ENCODE results near the gene ATRNL1.
"Not testable (repeated sequence)": the region's sequence is repeated elsewhere in the genome, so short reads cannot be mapped to it uniquely, and the experiment has no call there.

The ATRNL1 gene

GRCh38 chr10:115091161-115091560 lies 2.0 kb upstream of the ATRNL1 start:
- no peak for DNase-seq (ENCODE audit: low read depth)

GRCh38 chr10:115092258-115092554 lies 959 bp upstream of the ATRNL1 start:
- DNase-seq (ENCODE audit: low read depth) = no peak

- peak; percentile 32 for DNase-seq (ENCODE audit: low read depth)
Measured at GRCh38 chr10:115092555-115093285, 445 bp upstream of the ATRNL1 start.

GRCh38 chr10:115093776-115094408 lies 727 bp downstream of the ATRNL1 start:
- DNase-seq (ENCODE audit: low read depth) = no peak

DNA sequence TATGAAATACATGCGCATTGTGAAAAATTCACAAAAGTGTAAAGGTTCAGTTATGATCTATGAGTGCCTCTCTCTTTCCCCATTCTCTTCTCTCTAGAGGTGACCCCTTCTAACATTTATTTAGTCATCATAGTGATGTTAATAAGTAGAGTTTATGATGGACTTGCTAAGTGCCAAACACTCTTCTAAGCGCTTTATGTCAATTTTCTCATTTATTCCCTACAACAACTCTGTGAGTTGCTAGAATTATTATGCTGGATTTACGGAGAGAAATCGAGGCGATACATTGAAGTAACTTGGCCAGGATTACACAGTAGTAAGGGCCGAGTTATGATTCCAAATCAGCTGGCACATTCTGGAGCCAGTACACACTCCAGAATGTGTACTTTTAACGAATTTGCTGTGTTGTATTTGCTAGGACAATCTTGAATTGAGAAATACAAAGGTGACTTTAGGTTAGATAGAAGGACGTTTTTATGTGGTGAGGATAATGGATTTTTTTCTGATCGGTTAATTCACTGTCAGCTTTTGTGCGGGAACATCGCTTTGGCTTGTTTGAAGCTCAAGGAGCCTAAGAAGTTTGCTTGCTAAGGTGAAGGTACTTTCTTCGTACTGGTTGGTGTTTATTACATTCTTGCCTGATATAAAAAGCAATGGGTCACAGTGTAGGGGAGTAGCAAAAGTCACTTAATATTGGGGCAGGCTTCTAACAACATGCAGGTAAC lies 1.4 kb downstream of the ATRNL1 start:
- no peak for DNase-seq (ENCODE audit: low read depth)

DNA sequence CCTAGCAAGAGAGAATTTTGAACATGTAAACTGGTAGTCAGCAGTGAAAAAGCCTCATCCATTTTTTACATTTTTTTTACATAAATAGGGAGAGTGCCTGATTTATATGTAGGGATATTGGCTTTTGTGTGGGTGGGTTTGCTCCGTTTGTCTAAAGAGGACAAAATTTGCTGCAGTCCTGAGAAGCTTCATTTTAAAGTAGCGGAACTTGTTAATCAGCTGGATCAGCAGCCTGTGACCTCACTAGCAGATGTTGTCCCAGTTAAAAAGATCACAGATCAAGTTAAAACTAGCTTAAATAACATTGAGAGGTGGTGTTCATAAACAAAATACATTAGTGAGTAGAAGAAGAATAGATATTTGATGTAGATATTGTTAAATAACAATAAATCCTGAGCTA lies 2.6 kb downstream of the ATRNL1 start:
- DNase-seq (ENCODE audit: low read depth) = no peak

DNA sequence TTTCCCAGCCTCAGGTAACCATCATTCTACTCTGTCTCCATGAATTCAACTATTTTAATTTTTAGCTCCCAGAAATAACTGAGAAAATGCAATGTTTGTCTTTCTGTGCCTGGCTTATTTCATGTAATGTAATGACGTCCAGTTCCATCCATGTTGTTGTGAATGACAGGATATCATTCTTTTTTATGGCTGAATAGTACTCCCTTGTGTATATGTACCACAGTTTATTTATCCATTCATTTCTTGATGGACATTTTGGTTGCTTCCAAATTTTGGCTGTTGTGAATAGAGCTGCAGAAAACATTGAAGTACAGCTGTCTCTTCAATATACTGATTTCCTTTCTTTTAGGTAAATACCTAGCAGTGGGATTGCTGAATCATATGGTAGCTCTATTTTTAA lies 10.5 kb downstream of the ATRNL1 start:
- DNase-seq (ENCODE audit: low read depth) = no peak

DNA sequence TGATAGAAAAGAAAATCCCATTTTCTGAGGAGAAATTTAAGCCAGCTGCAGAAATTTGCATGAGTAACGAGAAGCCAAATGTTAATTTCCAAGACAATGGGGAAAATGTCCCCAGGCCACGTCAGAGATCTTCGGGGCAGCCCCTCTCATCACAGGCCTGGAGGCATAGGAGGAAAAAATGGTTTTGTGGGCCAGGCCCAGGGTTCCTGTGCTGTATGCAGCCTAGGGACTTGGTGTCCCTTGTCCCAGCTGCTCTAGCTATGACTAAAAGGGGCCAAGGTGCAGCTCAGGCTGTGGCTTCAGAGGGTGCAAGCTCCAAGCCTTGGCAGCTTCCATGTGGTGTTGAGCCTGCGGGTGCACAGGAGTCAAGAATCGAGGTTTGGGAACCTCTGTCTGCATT lies 12.2 kb downstream of the ATRNL1 start:
- DNase-seq (ENCODE audit: low read depth) = not testable (repeated sequence)

GRCh38 chr10:115107830-115108229 lies 14.7 kb downstream of the ATRNL1 start:
- no peak for DNase-seq (ENCODE audit: low read depth)

- DNase-seq (ENCODE audit: low read depth) = no peak
Measured at GRCh38 chr10:115117301-115117700, 24.1 kb downstream of the ATRNL1 start.

- no peak for DNase-seq (ENCODE audit: low read depth)
Measured at GRCh38 chr10:115118346-115118745, 25.2 kb downstream of the ATRNL1 start.

DNA sequence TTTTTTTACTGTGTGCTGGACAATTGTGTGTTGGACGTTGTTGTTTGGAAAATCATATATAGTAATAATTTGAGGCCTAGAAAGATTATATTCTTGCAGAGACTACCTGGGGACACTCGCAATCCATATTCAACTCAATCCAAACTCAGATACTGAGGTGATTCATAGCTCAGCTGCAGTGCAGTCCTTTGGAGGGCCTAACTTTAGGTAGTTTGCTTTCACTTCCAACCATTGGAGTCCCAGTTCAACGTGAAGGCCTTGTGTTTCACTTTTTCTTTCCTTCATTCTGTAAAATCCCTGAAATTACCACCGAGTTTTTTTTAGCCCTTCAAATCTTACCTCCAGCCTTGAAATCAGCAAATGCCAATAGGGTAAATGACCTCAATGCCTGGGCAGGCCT lies 32.3 kb downstream of the ATRNL1 start:
- DNase-seq (ENCODE audit: low read depth) = no peak

- DNase-seq (ENCODE audit: low read depth) = peak; percentile 16
Measured at GRCh38 chr10:115129752-115130151, 36.6 kb downstream of the ATRNL1 start.

DNA sequence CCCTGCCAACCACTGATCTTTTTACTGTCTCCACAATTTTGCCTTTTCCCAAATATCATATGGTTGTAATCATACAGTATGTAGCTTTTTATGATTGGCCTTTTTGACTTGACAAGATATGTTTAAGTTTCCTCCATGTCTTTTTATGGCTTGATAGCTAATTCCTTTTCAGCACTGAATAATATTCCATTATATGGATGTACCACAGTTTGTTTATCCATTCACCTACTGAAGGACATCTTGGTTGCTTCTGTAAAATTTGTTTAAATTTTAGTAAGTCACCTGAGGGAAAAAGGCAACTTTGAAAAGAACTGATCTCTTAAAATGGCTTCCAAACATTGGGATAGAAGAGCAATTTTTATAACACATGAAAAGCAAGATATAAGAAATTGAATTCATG lies 43.5 kb downstream of the ATRNL1 start:
- no peak for DNase-seq (ENCODE audit: low read depth)

DNA sequence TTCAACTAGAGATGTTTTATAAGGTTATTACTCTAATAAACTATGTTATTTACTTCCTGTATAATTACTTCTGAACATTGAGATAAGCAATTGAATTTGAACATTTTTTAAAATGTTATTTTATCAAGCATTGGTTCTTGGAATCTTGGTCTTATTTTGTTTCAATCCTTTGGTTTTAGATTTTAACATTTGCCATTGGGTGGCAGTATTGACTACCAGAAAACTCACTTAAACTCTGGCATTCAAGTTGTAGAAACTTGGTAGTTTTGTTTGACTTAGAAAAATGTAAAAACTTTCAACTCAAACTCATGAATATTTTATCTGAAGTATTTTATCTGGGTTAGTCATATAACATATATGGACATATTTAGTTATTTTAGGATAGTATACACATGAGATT lies 48.1 kb downstream of the ATRNL1 start:
- DNase-seq (ENCODE audit: low read depth) = peak; percentile 5

DNA sequence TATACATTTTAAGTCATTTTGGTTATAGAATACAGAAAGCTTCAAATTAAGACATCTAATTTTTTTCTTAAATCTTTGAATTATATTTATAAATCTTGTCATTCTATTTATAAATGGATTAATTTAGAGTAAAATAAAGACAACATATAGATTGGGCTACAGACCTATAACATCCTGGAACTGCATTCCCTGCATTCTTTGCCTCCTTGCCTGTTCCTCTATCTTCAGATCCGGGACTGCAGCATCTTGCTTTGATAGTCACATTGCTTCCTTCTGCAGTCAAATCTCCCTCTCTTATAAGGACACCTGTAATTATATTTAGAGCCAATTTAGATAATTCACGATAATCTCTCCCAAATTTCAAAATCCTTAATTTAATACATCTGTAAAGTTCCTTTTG lies 64.2 kb downstream of the ATRNL1 start:
- DNase-seq (ENCODE audit: low read depth) = no peak

DNA sequence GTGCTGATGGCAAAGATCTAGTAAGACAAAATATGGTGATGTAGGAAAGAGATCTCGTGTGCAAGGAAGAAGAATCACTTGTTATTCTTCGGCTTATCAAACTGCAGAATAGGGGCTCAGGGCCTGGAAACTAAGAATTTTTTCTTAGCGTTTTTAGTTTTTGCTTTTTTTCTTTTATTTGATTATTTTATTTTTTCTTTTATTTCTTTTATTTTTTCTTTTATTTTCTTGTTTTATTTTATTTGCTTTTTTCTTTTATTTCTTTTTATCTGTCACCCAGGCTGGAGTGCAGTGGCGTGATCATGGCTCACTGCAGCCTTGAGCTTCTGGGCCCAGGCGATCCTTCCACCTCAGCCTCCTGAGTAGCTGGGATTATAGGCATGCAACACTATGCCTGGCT lies 70.0 kb downstream of the ATRNL1 start:
- no peak for DNase-seq (ENCODE audit: low read depth)

- no peak for DNase-seq (ENCODE audit: low read depth)
Measured at GRCh38 chr10:115164220-115164619, 71.1 kb downstream of the ATRNL1 start.

DNA sequence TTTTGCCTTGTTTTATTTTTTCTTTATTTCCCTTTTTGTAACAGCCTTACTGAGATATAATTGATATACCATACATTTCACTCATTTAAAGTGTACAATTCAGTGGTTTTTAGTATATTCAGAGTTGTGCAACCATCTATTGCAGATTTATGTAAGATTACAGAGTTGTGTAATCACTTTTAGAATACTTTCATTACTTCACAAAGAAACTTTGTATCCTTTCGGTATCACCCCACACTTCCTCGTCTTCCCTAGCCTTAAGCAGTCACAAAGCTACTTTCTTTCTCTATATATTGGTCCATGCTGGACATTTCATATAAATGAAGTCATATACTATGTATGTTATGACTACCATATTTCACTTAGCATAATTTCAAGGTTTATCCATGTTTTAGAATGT lies 74.6 kb downstream of the ATRNL1 start:
- DNase-seq (ENCODE audit: low read depth) = no peak

GRCh38 chr10:115171392-115171960 lies 78.3 kb downstream of the ATRNL1 start:
- no peak for DNase-seq (ENCODE audit: low read depth)

- DNase-seq (ENCODE audit: low read depth) = no peak
Measured at GRCh38 chr10:115173915-115174443, 80.8 kb downstream of the ATRNL1 start.

- not testable (repeated sequence) for DNase-seq (ENCODE audit: low read depth)
Measured at GRCh38 chr10:115207276-115207675, 114.1 kb downstream of the ATRNL1 start.

GRCh38 chr10:115209133-115209532 lies 116.0 kb downstream of the ATRNL1 start:
- no peak for DNase-seq (ENCODE audit: low read depth)
